Measurements from ENCODE around the gene EMP2.

EMP2 gene

DNA sequence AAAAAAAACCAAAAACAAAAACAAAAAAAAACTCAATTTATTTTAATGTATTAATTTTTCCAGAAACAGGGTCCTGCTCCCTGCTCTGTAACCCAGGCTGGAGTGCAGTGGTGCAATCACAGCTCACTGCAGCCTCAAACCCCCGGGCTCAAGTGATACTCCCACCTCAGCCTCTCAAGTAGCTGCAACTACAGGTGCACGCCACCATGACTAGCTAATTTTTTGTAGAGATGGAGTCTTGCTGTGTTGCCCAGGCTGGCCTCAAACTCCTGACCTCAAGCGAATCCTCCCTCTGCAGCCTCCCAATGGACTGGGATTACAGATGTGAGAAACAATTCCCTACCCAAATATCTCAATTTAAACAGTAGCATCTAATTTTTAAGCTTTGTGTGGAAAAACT is 25.2 kb upstream of the EMP2 start:
- Histone ChIP-seq H3K9me3 (ENCODE audit: control insufficient read depth, insufficient read depth, low read depth, low read length) (no peaks in the 10 kb centered on the region), H3K36me3 (ENCODE audit: control insufficient read depth in 2 of 2, insufficient read depth in 1 of 2, low read length in 2 of 2) (no peaks in the 10 kb centered on the region), H3K4me1 (ENCODE audit: control insufficient read depth, insufficient read depth, low read length) (no peaks in the 10 kb centered on the region), H3K4me3 (ENCODE audit: low read depth, low read length) (no peak overlapping the region), H3K27ac (ENCODE audit: extremely low read depth, low read depth, low read length) (no peak overlapping the region)
- ChIA-PET POLR2A (interaction anchor here (0.7 kb wide), 1 partner anchor 1305 kb away, joined by 3 read pairs; no protein-coding TSS in a partner anchor), CTCF (interaction anchor here (0.7 to 2.0 kb wide), 2 partner anchors 12 to 25 kb away, joined by 3 to 5 read pairs; partner anchors contain the start of gene EMP2)
- TF ChIP-seq ZNF174 (tag by site-specific recombination; IDR thresholded peaks at IDR 0.05) (no peak), ZNF626 (tag by site-specific recombination; IDR thresholded peaks at IDR 0.05) (no peak), HOXC10 (CRISPR knock-in tag; IDR thresholded peaks at IDR 0.05) (no peak)

DNA sequence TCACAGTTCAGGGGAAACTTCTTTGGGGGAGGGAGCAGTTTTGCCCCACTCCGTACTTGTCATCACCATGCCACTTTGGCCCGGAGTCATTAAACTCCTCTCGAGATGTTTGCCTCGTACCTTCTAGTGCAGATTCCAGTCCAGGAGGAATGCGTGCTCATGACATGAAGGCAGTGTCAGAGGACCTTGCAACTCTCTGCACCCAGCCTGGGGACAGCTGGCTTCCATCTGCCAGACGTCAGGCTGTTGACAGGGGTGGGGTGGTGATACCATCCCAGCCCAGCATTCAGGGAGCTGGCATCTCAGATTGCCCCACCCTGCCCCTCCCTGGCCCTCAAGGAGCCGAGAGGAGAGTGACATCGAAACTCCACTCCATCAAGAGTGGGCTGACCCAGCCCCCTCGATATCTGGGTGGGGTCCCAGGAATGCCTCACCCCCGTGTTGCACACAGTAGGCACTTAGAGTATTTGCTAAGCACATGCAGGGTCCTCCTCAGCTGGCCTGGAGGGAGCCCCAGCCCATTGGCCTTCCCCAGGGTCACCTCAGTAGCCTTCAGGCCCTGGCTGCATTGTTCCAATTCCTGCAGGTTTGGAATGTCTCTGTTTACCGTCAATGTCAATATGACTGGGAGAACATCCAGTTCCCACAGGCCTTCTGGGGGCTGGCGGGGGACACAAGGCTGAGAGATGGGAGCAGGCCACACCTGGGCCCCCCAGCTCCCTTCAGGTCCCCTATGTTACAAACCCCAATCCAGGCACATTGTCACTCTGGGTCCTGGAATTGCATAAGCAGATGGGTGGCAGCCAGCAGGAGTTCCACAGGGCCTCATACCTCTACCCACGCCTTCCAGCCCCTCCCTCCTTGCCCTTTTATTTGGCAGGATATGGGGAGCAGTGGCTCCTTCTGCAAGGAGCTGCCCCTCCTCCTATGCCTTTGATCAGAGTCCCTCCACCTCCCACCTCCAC is 21.3 kb upstream of the EMP2 start:
- no peaks in the 10 kb centered on the region for H3K4me1 ChIP-seq (ENCODE audit: control insufficient read depth, insufficient read depth, low read length)
- ChIA-PET CTCF (no interaction called here), POLR2A (no interaction called here)
- no peak overlapping the region for H3K4me3 ChIP-seq (ENCODE audit: low read depth, low read length)
- H3K27ac ChIP-seq (ENCODE audit: extremely low read depth, low read depth, low read length), result no peak overlapping the region
- no peak for TF ChIP-seq ZNF555 (tag by site-specific recombination; conservative IDR thresholded peaks at IDR 0.05)
- no peak for TF ChIP-seq MYNN (tag by site-specific recombination; IDR thresholded peaks at IDR 0.05; ENCODE audit: borderline replicate concordance)
- peak; percentile 89 for TF ChIP-seq KLF1 (tag by site-specific recombination; IDR thresholded peaks at IDR 0.05)
- TF ChIP-seq, protein P1, sequence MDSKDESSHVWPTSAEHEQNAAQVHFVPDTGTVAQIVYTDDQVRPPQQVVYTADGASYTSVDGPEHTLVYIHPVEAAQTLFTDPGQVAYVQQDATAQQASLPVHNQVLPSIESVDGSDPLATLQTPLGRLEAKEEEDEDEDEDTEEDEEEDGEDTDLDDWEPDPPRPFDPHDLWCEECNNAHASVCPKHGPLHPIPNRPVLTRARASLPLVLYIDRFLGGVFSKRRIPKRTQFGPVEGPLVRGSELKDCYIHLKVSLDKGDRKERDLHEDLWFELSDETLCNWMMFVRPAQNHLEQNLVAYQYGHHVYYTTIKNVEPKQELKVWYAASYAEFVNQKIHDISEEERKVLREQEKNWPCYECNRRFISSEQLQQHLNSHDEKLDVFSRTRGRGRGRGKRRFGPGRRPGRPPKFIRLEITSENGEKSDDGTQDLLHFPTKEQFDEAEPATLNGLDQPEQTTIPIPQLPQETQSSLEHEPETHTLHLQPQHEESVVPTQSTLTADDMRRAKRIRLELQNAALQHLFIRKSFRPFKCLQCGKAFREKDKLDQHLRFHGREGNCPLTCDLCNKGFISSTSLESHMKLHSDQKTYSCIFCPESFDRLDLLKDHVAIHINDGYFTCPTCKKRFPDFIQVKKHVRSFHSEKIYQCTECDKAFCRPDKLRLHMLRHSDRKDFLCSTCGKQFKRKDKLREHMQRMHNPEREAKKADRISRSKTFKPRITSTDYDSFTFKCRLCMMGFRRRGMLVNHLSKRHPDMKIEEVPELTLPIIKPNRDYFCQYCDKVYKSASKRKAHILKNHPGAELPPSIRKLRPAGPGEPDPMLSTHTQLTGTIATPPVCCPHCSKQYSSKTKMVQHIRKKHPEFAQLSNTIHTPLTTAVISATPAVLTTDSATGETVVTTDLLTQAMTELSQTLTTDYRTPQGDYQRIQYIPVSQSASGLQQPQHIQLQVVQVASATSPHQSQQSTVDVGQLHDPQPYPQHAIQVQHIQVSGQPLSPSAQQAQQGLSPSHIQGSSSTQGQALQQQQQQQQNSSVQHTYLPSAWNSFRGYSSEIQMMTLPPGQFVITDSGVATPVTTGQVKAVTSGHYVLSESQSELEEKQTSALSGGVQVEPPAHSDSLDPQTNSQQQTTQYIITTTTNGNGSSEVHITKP (tag by site-specific recombination; IDR thresholded peaks at IDR 0.05), result no peak
- TF ChIP-seq, protein P2, sequence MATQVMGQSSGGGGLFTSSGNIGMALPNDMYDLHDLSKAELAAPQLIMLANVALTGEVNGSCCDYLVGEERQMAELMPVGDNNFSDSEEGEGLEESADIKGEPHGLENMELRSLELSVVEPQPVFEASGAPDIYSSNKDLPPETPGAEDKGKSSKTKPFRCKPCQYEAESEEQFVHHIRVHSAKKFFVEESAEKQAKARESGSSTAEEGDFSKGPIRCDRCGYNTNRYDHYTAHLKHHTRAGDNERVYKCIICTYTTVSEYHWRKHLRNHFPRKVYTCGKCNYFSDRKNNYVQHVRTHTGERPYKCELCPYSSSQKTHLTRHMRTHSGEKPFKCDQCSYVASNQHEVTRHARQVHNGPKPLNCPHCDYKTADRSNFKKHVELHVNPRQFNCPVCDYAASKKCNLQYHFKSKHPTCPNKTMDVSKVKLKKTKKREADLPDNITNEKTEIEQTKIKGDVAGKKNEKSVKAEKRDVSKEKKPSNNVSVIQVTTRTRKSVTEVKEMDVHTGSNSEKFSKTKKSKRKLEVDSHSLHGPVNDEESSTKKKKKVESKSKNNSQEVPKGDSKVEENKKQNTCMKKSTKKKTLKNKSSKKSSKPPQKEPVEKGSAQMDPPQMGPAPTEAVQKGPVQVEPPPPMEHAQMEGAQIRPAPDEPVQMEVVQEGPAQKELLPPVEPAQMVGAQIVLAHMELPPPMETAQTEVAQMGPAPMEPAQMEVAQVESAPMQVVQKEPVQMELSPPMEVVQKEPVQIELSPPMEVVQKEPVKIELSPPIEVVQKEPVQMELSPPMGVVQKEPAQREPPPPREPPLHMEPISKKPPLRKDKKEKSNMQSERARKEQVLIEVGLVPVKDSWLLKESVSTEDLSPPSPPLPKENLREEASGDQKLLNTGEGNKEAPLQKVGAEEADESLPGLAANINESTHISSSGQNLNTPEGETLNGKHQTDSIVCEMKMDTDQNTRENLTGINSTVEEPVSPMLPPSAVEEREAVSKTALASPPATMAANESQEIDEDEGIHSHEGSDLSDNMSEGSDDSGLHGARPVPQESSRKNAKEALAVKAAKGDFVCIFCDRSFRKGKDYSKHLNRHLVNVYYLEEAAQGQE (tag by site-specific recombination; IDR thresholded peaks at IDR 0.05), result no peak
- no peak for TF ChIP-seq GLIS2 (tag by site-specific recombination; IDR thresholded peaks at IDR 0.05)
- TF ChIP-seq ZNF768 (tag by site-specific recombination; IDR thresholded peaks at IDR 0.05), result no peak
- no peaks in the 10 kb centered on the region for H3K36me3 ChIP-seq (ENCODE audit: control insufficient read depth in 2 of 2, insufficient read depth in 1 of 2, low read length in 2 of 2)
- no peaks in the 10 kb centered on the region for H3K9me3 ChIP-seq (ENCODE audit: control insufficient read depth, insufficient read depth, low read depth, low read length)

DNA sequence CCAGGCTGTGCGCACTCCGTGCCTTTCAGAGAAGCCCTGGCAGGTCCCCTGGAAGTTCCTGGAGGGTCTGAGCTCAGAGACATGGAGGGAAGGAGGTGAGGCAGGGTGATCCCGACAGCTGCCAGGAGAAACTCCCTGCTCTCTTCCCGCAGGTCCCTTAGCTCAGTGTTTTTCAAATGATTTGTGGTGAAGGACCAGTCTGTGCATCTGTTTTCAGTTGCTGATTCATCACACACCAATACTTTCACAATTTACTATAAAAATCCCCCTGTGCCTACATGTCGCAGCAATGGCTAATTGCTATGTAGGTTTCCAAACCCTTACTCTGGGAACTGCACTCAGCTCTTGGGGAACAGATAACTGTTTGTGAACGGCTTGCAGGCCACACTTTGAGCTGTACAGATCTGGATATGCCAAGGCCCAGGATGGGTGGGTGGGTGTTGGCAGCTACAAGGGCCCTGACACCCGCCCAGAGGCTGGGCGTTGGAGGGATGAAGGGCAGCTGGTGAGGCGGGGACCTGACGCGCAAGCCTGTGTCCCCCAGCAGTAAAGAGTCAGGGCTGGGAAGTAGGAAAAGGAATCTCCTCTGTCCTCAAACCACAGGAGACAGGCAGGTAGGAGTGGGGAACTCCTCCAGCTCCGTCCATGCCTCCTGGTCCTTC is 20.5 kb upstream of the EMP2 start:
- CTCF ChIA-PET, result interaction anchor here (0.7 kb wide), 1 partner anchor 71 kb away, joined by 3 read pairs; no protein-coding TSS in a partner anchor
- no peaks in the 10 kb centered on the region for H3K36me3 ChIP-seq (ENCODE audit: control insufficient read depth in 2 of 2, insufficient read depth in 1 of 2, low read length in 2 of 2)
- TF ChIP-seq ZNF626 (tag by site-specific recombination; IDR thresholded peaks at IDR 0.05) (no peak), ZNF776 (tag by site-specific recombination; IDR thresholded peaks at IDR 0.05; ENCODE audit: borderline replicate concordance) (no peak)
- H3K4me3 ChIP-seq (ENCODE audit: low read depth, low read length), result no peak overlapping the region
- no peaks in the 10 kb centered on the region for H3K4me1 ChIP-seq (ENCODE audit: control insufficient read depth, insufficient read depth, low read length)
- no peaks in the 10 kb centered on the region for H3K9me3 ChIP-seq (ENCODE audit: control insufficient read depth, insufficient read depth, low read depth, low read length)
- POLR2A ChIA-PET, result no interaction called here
- no peak overlapping the region for H3K27ac ChIP-seq (ENCODE audit: extremely low read depth, low read depth, low read length)
